Measurements from ENCODE around the gene MRPS12. TPM values are rescaled to one million over a fixed set of nuclear protein-coding genes. Genes with fewer than 3 reads are reported as not detected.

The MRPS12 gene
- total and polyA plus RNA-seq, 10 donors, result 23.2 to 47.8 (median 27.7) TPM

- Histone ChIP-seq H3K9me3 (no peaks in the 10 kb centered on the region), H3K27me3 (replicated peaks in 1 of 7) (peaks cover 0 to 16% (median 4%) of the 10 kb centered on the region in 7 donors), H3K27ac (no peak overlapping the region), H3K4me3 (no peak overlapping the region), H3K36me3 (peaks cover 0 to 21% (median 0%) of the 10 kb centered on the region in 6 donors), H3K4me1 (peaks cover 0 to 3% (median 0%) of the 10 kb centered on the region in 6 donors)
- TF ChIP-seq POLR2AphosphoS5 (IDR thresholded peaks at IDR 0.05), result peak in 2 of 3 donors; percentile 6 to 33
- no peak for TF ChIP-seq POLR2A (IDR thresholded peaks at IDR 0.05)
- intact Hi-C loops (cut with DNase I; ENCODE audit: low total_unique reads), result no loop called here
- peak; percentile 70 for DNase-seq
- 90 to 95% (median 93%) methylated on average over 38 to 44 of the region's 44 CpGs for WGBS, 5 donors
These were observed 15.1 kb upstream of the MRPS12 start for GRCh38 chr19:38915329-38916321.

- peak; percentile 29 for DNase-seq
- H3K9me3 ChIP-seq, result no peaks in the 10 kb centered on the region
- H3K4me1 ChIP-seq, result peaks cover 0 to 3% (median 0%) of the 10 kb centered on the region in 6 donors
- intact Hi-C loops (cut with DNase I; ENCODE audit: low total_unique reads), result no loop called here
- peaks cover 0 to 36% (median 14%) of the 10 kb centered on the region in 6 donors for H3K36me3 ChIP-seq
- TF ChIP-seq POLR2AphosphoS5 (IDR thresholded peaks at IDR 0.05) (no peak), POLR2A (IDR thresholded peaks at IDR 0.05) (no peak), CTCF (IDR thresholded peaks at IDR 0.05 in 8 of 11, conservative IDR thresholded peaks at IDR 0.05 in 3 of 11) (no peak)
- H3K27ac ChIP-seq, result no peak overlapping the region
- 75 to 92% (median 83%) methylated on average over 8 to 9 of the region's 9 CpGs for WGBS, 5 donors
- H3K4me3 ChIP-seq, result no peak overlapping the region
- H3K27me3 ChIP-seq (replicated peaks in 1 of 7), result no peaks in the 10 kb centered on the region
These were observed 13.2 kb upstream of the MRPS12 start for GRCh38 chr19:38917516-38917915.

- Histone ChIP-seq H3K9me3 (no peaks in the 10 kb centered on the region), H3K27me3 (replicated peaks in 1 of 7) (no peaks in the 10 kb centered on the region), H3K4me1 (peaks cover 0 to 3% (median 0%) of the 10 kb centered on the region in 6 donors), H3K4me3 (no peak overlapping the region), H3K27ac (no peak overlapping the region), H3K36me3 (peaks cover 0 to 40% (median 14%) of the 10 kb centered on the region in 6 donors)
- peak; percentile 44 for DNase-seq
- TF ChIP-seq POLR2AphosphoS5 (IDR thresholded peaks at IDR 0.05) (no peak), CTCF (IDR thresholded peaks at IDR 0.05 in 8 of 11, conservative IDR thresholded peaks at IDR 0.05 in 3 of 11) (no peak), POLR2A (IDR thresholded peaks at IDR 0.05) (no peak)
- WGBS, 5 donors, result 79 to 89% (median 81%) methylated on average over 10 to 13 of the region's 13 CpGs
- intact Hi-C loops (cut with DNase I; ENCODE audit: low total_unique reads), result no loop called here
These were observed 12.7 kb upstream of the MRPS12 start for GRCh38 chr19:38917921-38918491.

- peaks cover 0 to 41% (median 15%) of the 10 kb centered on the region in 6 donors for H3K36me3 ChIP-seq
- DNase-seq, result peak; percentile 56
- H3K4me1 ChIP-seq, result peaks cover 0 to 3% (median 0%) of the 10 kb centered on the region in 6 donors
- H3K27ac ChIP-seq, result no peak overlapping the region
- TF ChIP-seq CTCF (IDR thresholded peaks at IDR 0.05 in 8 of 11, conservative IDR thresholded peaks at IDR 0.05 in 3 of 11) (no peak), POLR2A (IDR thresholded peaks at IDR 0.05) (no peak), POLR2AphosphoS5 (IDR thresholded peaks at IDR 0.05) (no peak)
- WGBS, 5 donors, result 92 to 97% (median 95%) methylated on average over 4 to 10 of the region's 10 CpGs
- H3K4me3 ChIP-seq, result no peak overlapping the region
- intact Hi-C loops (cut with DNase I; ENCODE audit: low total_unique reads), result no loop called here
- H3K27me3 ChIP-seq (replicated peaks in 1 of 7), result no peaks in the 10 kb centered on the region
- H3K9me3 ChIP-seq, result no peaks in the 10 kb centered on the region
These were observed 12.2 kb upstream of the MRPS12 start for GRCh38 chr19:38918526-38918925.

Data from spleen (tissue), 11 donors.